K562 (cell line): ENCODE data around the gene C16orf78. TPM values are rescaled to one million over a fixed set of nuclear protein-coding genes. Genes with fewer than 3 reads are reported as not detected.

Experiments
- ATAC-seq: fragments of 200-7000 bp; cut with Tn5 transposase; 3 replicates; pipeline ENCODE4 v1.9.1; 2020; ENCODE audit warnings: moderate library complexity
- BruUV-seq: library from RNA; stranded (reverse); fragments of 400-500 nt; replicated peaks from 2 replicates; lab custom pipeline; 2021; lab: Mats Ljungman, UMichigan
- CTCF ChIA-PET: fragments of 300-600 bp; formaldehyde crosslinking; extraction: SDS; loops from one replicate; lab custom pipeline; 2021; ENCODE audit warnings: low intra/inter-chr PET ratio; lab: Yijun Ruan, JAX
- POLR2A ChIA-PET: fragments of 300-600, 350-650 bp; sonication (Branson Sonifier 250); formaldehyde crosslinking; extraction: SDS; loops from one replicate; lab custom pipeline; 2021; ENCODE audit warnings: antibody characterized with exemption, inconsistent platforms; lab: Yijun Ruan, JAX
- DNase-seq, 4 experiments: peaks; one replicate each; pipeline versions ENCODE4 v3.0.0 to v3.0.0-alpha.2; 2011 to 2018; ENCODE audit warnings: low spot score in 3 of 4, mixed read lengths in 3 of 4; ENCODE audit errors: extremely low read depth in 1 of 4
- FAIRE-seq: peaks from 2 replicates; lab custom pipeline; 2011; peaks lifted over from hg19 to GRCh38; lab: Jason Lieb, UNC
- H2AFZ ChIP-seq: 2 replicates; pipeline ENCODE4 v1.6.0; 2011; ENCODE audit warnings: low read depth, low read length, control low read depth, inconsistent platforms
- H3K27ac ChIP-seq: fragments of 200-600 bp; 3 replicates; pipeline ENCODE4 v1.8.0; 2011; ENCODE audit warnings: low read depth, mild to moderate bottlenecking, control low read depth, inconsistent platforms, low read length, moderate library complexity, mixed read lengths; ENCODE audit errors: extremely low read depth
- H3K27me3 ChIP-seq, 2 experiments: fragments of 300-600 bp in 1 of 2; 2 replicates in 1 of 2; 3 replicates in 1 of 2; pipeline versions ENCODE4 v1.6.0 to v1.8.0; 2011; ENCODE audit warnings: inconsistent platforms in 2 of 2, low read length in 2 of 2, mild to moderate bottlenecking in 1 of 2, mixed read lengths in 1 of 2, moderate library complexity in 1 of 2; ENCODE audit not compliant: control insufficient read depth in 2 of 2, insufficient read depth in 2 of 2
- H3K36me3 ChIP-seq: fragments of 300-600 bp; 3 replicates; pipeline ENCODE4 v1.8.0; 2011; ENCODE audit warnings: mild to moderate bottlenecking, low read length, inconsistent platforms; ENCODE audit not compliant: control insufficient read depth, insufficient read depth
- H3K4me1 ChIP-seq, 2 experiments: fragments of 200-600 bp in 1 of 2; replicated peaks in 1 of 2; 2 replicates in 1 of 2; 3 replicates in 1 of 2; pipeline versions ENCODE4 v1.5.1 to v1.8.0; 2011; ENCODE audit warnings: inconsistent platforms in 2 of 2, low read length in 2 of 2, mild to moderate bottlenecking in 1 of 2, mixed read lengths in 1 of 2, moderate library complexity in 1 of 2; ENCODE audit not compliant: control insufficient read depth in 2 of 2, insufficient read depth in 2 of 2
- H3K4me2 ChIP-seq: 2 replicates; pipeline ENCODE4 v1.6.1; 2011; ENCODE audit warnings: low read length, control low read depth, inconsistent platforms, mixed read lengths; ENCODE audit not compliant: insufficient read depth
- H3K4me3 ChIP-seq: fragments of 200-600 bp; sonication (generic), shearing (Covaris generic); 2 replicates; pipeline ENCODE4 v1.5.1; 2016; ENCODE audit warnings: control low read depth, inconsistent platforms
- H3K79me2 ChIP-seq: fragments of 200-600 bp; 3 replicates; pipeline ENCODE4 v1.8.0; 2011; ENCODE audit warnings: low read length, inconsistent platforms; ENCODE audit not compliant: control insufficient read depth, insufficient read depth
- H3K9ac ChIP-seq, 2 experiments: 2 replicates each; pipeline versions ENCODE4 v1.6.0 to v1.6.1; 2011; ENCODE audit warnings: low read depth in 2 of 2, low read length in 2 of 2, control low read depth in 1 of 2, inconsistent platforms in 1 of 2, mild to moderate bottlenecking in 1 of 2, mixed read lengths in 1 of 2; ENCODE audit not compliant: insufficient read depth in 1 of 2
- H3K9me1 ChIP-seq: one replicate; pipeline ENCODE4 v1.6.0; 2011; ENCODE audit warnings: inconsistent platforms, mild to moderate bottlenecking, low read length, moderate library complexity; ENCODE audit not compliant: control insufficient read depth, insufficient read depth
- H3K9me3 ChIP-seq: replicated peaks from 2 replicates; pipeline ENCODE4 v1.5.1; 2011; ENCODE audit warnings: low read depth, low read length, inconsistent platforms; ENCODE audit not compliant: control insufficient read depth, insufficient read depth
- H4K20me1 ChIP-seq: replicated peaks from 2 replicates; pipeline ENCODE4 v1.6.1; 2011; ENCODE audit warnings: low read length, inconsistent platforms, mixed read lengths; ENCODE audit not compliant: control insufficient read depth, insufficient read depth
- IRF2 ChIP-seq: sonication (generic); formaldehyde crosslinking; IDR thresholded peaks from 2 replicates; pipeline ENCODE4 v1.8.1; 2022; ENCODE audit warnings: mild to moderate bottlenecking, missing genetic modification reagents
- POLR2G ChIP-seq: fragments of 200-400 bp; formaldehyde crosslinking; IDR thresholded peaks from 2 replicates; pipeline ENCODE4 v1.6.1; 2017; ENCODE audit warnings: low read depth, mild to moderate bottlenecking, antibody characterized with exemption, low read length, moderate library complexity
- POLR3G ChIP-seq: IDR thresholded peaks from 2 replicates; pipeline ENCODE4 v1.6.1; 2011; ENCODE audit not compliant: insufficient read length, insufficient replicate concordance; ENCODE audit errors: extremely low read depth
- POU5F1 ChIP-seq: fragments of 150-350 bp; IDR thresholded peaks from 2 replicates; pipeline ENCODE4 v1.6.1; 2014; ENCODE audit warnings: borderline replicate concordance, low read length, low read depth, mild to moderate bottlenecking; ENCODE audit not compliant: partially characterized antibody
- RBM25 ChIP-seq: fragments of 200-400 bp; formaldehyde crosslinking; IDR thresholded peaks from 2 replicates; pipeline ENCODE4 v1.6.1; 2018; ENCODE audit warnings: low read length, low read depth, moderate library complexity; ENCODE audit not compliant: severe bottlenecking
- ZBTB12 ChIP-seq: fragments of 250-450 bp; sonication (Bioruptor Pico); IDR thresholded peaks from 2 replicates; pipeline ENCODE4 v1.4.0; 2020
- ZMIZ1 ChIP-seq, 2 experiments: fragments of 150-350 bp in 1 of 2; IDR thresholded peaks; 2 replicates each; pipeline ENCODE4 v1.6.1; 2012 to 2016; ENCODE audit warnings: low read depth in 2 of 2, low read length in 2 of 2, mild to moderate bottlenecking in 1 of 2, moderate library complexity in 1 of 2
- ZNF143 ChIP-seq: sonication (generic); formaldehyde crosslinking; IDR thresholded peaks from 2 replicates; pipeline ENCODE4 v1.9.0; 2022; ENCODE audit warnings: mild to moderate bottlenecking, missing genetic modification reagents
- ZNF23 ChIP-seq: fragments of 250-450 bp; sonication (Bioruptor Pico); IDR thresholded peaks from 2 replicates; pipeline ENCODE4 v1.4.0; 2020; ENCODE audit warnings: mild to moderate bottlenecking
- ZNF444 ChIP-seq: fragments of 250-450 bp; sonication (Bioruptor Pico); IDR thresholded peaks from 2 replicates; pipeline ENCODE4 v1.4.0; 2020; ENCODE audit warnings: mild to moderate bottlenecking, moderate library complexity
- ZNF512 ChIP-seq: IDR thresholded peaks from 2 replicates; pipeline ENCODE4 v1.6.1; 2016; ENCODE audit warnings: missing genetic modification characterization, missing compliant biosample characterization
- ZNF79 ChIP-seq: fragments of 250-450 bp; sonication (Bioruptor Pico); IDR thresholded peaks from 2 replicates; pipeline ENCODE4 v1.4.0; 2020; ENCODE audit warnings: low read depth, mild to moderate bottlenecking, moderate library complexity
- WGBS: fragments of 100-300 bp; shearing (Covaris generic); methylation state at CpG from one replicate; pipeline ENCODE4 v1.1.6; 2016; ENCODE audit warnings: low coverage, mixed read lengths; ENCODE audit not compliant: insufficient coverage; ENCODE audit errors: missing lambda C conversion rate; 5-methylcytosine and 5-hydroxymethylcytosine counted together
- in situ Hi-C: fragments of 300-500 bp; cut with MboI; formaldehyde crosslinking; loops from 4 replicates; pipeline ENCODE4 v1.15.0; 2018; ENCODE audit warnings: inconsistent platforms, mixed read lengths
- intact Hi-C: fragments of 100-400 bp; cut with micrococcal nuclease; formaldehyde crosslinking; loops from 2 replicates; pipeline ENCODE4 v1.14.2; 2022
- polyA plus RNA-seq, 8 experiments: library from polyadenylated mRNA; depleted of rRNA in 4 of 8; stranded (reverse) in 5 of 8; unstranded in 3 of 8; fragments of >200 nt; fragmentation: Nextera tagmentation in 2 of 8; fragmentation: Illumina TruSeq in 1 of 8; extraction: Ambion mirVana in 2 of 8; extraction: Trizol in 1 of 8; gene quantifications; 2 replicates each; pipeline versions ENCODE4 v1.2.1 to v1.2.3, GENCODE V29; 2011 to 2014; ENCODE audit warnings: inconsistent platforms in 1 of 8, missing spikeins in 1 of 8
- total RNA-seq, 7 experiments: library from RNA; depleted of rRNA in 6 of 7; stranded (reverse); fragments of >200 nt in 6 of 7; fragmentation: Illumina TruSeq in 2 of 7; extraction: Trizol in 2 of 7; gene quantifications; 2 replicates each; pipeline versions ENCODE4 v1.2.1 to v1.2.3, GENCODE V29; 2011 to 2021; ENCODE audit warnings: low replicate concordance in 1 of 7
- TF ChIP-seq, protein P1 (sequence below), 3 experiments: fragments of 200-800 bp in 1 of 3; sonication (Bioruptor generic) in 1 of 3; sonication (generic) in 1 of 3; formaldehyde crosslinking in 1 of 3; IDR thresholded peaks; 2 replicates each; pipeline versions ENCODE4 v1.6.1 to v1.8.0; 2016 to 2022; ENCODE audit warnings: mild to moderate bottlenecking in 2 of 3, missing compliant biosample characterization in 2 of 3, missing genetic modification characterization in 2 of 3, missing genetic modification reagents in 1 of 3

C16orf78 gene
- total and polyA plus RNA-seq, 9 of the 15 experiments (the other 6 are each of a cell fraction or from before 2014, with no cell fraction given): not detected

GRCh38 chr16:49395021-49395420 lies 21.4 kb downstream of the C16orf78 start:
- POLR2A ChIA-PET: interaction anchor here (0.6 to 0.8 kb wide), 2 partner anchors 83 to 215 kb away, joined by 3 to 4 read pairs; no protein-coding TSS in a partner anchor
- Histone ChIP-seq H3K9me1 (no peaks in the 10 kb centered on the region), H3K9ac (no peak overlapping the region), H2AFZ (no peak overlapping the region), H3K9me3 (no peaks in the 10 kb centered on the region), H3K27me3 (peaks cover 0 to 3% of the 10 kb centered on the region in 2 experiments; a peak in 1 of 5 replicates), H3K36me3 (no peaks in the 10 kb centered on the region), H3K27ac (no peak overlapping the region), H4K20me1 (no peaks in the 10 kb centered on the region), H3K79me2 (no peaks in the 10 kb centered on the region), H3K4me2 (no peak overlapping the region), H3K4me1 (no peaks in the 10 kb centered on the region), H3K4me3 (no peak overlapping the region)
- TF ChIP-seq ZNF444 (CRISPR knock-in tag) (no peak), ZNF143 (no peak), ZNF23 (CRISPR knock-in tag) (no peak), POLR3G (no peak), ZNF512 (no peak), ZNF79 (no peak), POLR2G (no peak), RBM25 (no peak), ZBTB12 (no peak), POU5F1 (no peak), ZMIZ1 (IDR thresholded peaks at IDR 0.05; ENCODE audit: low read depth in 2 of 2, low read length in 2 of 2) (no peak), IRF2 (CRISPR knock-in tag) (no peak)
- TF ChIP-seq, protein P1, sequence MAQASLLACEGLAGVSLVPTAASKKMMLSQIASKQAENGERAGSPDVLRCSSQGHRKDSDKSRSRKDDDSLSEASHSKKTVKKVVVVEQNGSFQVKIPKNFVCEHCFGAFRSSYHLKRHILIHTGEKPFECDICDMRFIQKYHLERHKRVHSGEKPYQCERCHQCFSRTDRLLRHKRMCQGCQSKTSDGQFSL (CRISPR knock-in tag; IDR thresholded peaks at IDR 0.05): no peak
- TF ChIP-seq, protein P1 (tag; IDR thresholded peaks at IDR 0.05): no peak
- no TSS peak for BruUV-seq
- in situ Hi-C loops: no loop called here
- intact Hi-C loops: no loop called here
- no peak for FAIRE-seq
- CTCF ChIA-PET: no interaction called here
- WGBS: 0% methylated on average over 1 of the region's 1 CpG
- no peak for DNase-seq
- no peak for ATAC-seq
